PFSK-1 (cell line): ENCODE data around the gene NOS1.

Source experiments
- POLR2AphosphoS5 ChIP-seq: IDR thresholded peaks from 2 replicates; pipeline ENCODE4 v1.6.1; 2012; ENCODE audit warnings: low read depth, mild to moderate bottlenecking, control low read depth, low read length, moderate library complexity
- SIN3A ChIP-seq: IDR thresholded peaks from 2 replicates; pipeline ENCODE4 v1.6.1; 2012; ENCODE audit warnings: mild to moderate bottlenecking, low read length, moderate library complexity, borderline replicate concordance; ENCODE audit not compliant: insufficient read depth
- TAF1 ChIP-seq: IDR thresholded peaks from 2 replicates; pipeline ENCODE4 v1.6.1; 2012; ENCODE audit warnings: low read length, control low read depth, borderline replicate concordance; ENCODE audit not compliant: insufficient read depth
- TF ChIP-seq, protein P1 (sequence below), 2 experiments: IDR thresholded peaks; 2 replicates each; pipeline versions ENCODE4 v1.6.1 to v1.8.0; 2011 to 2012; ENCODE audit warnings: low read depth in 2 of 2, low read length in 2 of 2, control low read depth in 1 of 2, inconsistent platforms in 1 of 2, mild to moderate bottlenecking in 1 of 2, moderate library complexity in 1 of 2; ENCODE audit not compliant: insufficient read depth in 1 of 2

GRCh38 chr12:117404203-117404853 lies 42.9 kb upstream of the NOS1 start:
- TF ChIP-seq POLR2AphosphoS5 (no peak), SIN3A (no peak), TAF1 (no peak)
- TF ChIP-seq, protein P1, sequence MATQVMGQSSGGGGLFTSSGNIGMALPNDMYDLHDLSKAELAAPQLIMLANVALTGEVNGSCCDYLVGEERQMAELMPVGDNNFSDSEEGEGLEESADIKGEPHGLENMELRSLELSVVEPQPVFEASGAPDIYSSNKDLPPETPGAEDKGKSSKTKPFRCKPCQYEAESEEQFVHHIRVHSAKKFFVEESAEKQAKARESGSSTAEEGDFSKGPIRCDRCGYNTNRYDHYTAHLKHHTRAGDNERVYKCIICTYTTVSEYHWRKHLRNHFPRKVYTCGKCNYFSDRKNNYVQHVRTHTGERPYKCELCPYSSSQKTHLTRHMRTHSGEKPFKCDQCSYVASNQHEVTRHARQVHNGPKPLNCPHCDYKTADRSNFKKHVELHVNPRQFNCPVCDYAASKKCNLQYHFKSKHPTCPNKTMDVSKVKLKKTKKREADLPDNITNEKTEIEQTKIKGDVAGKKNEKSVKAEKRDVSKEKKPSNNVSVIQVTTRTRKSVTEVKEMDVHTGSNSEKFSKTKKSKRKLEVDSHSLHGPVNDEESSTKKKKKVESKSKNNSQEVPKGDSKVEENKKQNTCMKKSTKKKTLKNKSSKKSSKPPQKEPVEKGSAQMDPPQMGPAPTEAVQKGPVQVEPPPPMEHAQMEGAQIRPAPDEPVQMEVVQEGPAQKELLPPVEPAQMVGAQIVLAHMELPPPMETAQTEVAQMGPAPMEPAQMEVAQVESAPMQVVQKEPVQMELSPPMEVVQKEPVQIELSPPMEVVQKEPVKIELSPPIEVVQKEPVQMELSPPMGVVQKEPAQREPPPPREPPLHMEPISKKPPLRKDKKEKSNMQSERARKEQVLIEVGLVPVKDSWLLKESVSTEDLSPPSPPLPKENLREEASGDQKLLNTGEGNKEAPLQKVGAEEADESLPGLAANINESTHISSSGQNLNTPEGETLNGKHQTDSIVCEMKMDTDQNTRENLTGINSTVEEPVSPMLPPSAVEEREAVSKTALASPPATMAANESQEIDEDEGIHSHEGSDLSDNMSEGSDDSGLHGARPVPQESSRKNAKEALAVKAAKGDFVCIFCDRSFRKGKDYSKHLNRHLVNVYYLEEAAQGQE (IDR thresholded peaks at IDR 0.05; ENCODE audit: insufficient read depth in 1 of 2, low read depth in 2 of 2, low read length in 2 of 2) = no peak
